ELF-1 (cell line): ENCODE results near the gene SREK1IP1.
"Not testable (repeated sequence)": the region's sequence is repeated elsewhere in the genome, so short reads cannot be mapped to it uniquely, and the experiment has no call there.

Source experiments
- DNase-seq: peaks from one replicate; pipeline ENCODE4 v3.0.0-alpha.2; 2016; ENCODE audit warnings: low read depth, low spot score

The SREK1IP1 gene

DNA sequence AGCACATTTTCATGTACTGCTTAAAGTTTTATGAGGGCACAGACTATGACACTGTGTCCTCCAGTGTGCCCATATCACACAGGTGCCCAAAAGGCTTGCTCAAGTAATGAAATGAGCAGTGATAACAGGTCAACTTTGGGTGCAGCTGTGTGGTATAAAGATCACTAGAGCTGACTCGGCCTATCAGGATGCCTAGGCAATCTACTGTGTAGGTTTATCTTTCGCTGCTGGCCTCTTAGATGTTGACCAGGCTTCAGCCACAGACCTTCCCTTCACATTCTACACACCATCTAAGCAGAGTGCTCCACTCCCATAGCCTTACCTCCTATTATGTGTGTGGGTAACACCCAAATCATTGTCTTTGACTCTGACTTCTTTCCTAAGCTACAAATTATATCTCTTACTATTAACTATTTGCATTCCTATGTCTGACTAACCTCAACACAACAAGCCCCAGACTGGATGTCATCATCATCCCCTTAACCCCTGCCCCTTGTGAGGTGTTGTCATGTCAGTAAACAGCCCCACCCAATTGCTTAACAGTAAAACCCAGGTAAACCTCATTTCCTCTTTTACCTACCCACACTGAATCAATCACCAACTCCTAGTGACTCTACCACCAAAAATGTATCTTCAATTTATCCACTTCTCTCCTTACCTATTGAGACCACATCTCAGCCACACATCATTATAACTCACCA lies 2.5 kb downstream of the SREK1IP1 start:
- DNase-seq: no peak

DNA sequence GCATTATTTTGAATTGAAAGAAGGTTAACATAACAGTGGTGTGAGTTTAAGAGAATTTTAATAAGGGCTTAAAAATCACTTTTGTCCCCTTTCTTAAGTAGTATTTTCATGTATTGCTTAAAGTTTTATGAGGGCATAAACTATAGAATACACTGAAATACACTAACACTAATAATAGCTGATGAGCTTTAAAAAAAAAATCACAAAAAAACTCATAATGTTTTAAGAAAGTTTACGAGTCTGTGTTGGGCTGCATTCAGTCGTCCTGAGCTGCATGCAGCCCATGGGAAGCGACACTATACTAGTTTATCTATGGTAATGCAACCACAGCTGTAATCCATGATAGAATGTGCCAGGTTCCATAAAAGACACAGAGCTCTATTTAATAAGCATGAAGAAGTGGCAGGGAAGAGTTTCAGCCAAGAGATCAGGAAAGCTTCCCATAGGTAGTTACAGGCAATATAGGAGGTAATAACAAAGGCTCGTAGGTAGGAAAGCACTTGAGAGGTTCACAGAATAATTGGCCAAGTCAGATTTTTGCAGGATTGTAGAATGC lies 4.5 kb downstream of the SREK1IP1 start:
- DNase-seq: no peak

DNA sequence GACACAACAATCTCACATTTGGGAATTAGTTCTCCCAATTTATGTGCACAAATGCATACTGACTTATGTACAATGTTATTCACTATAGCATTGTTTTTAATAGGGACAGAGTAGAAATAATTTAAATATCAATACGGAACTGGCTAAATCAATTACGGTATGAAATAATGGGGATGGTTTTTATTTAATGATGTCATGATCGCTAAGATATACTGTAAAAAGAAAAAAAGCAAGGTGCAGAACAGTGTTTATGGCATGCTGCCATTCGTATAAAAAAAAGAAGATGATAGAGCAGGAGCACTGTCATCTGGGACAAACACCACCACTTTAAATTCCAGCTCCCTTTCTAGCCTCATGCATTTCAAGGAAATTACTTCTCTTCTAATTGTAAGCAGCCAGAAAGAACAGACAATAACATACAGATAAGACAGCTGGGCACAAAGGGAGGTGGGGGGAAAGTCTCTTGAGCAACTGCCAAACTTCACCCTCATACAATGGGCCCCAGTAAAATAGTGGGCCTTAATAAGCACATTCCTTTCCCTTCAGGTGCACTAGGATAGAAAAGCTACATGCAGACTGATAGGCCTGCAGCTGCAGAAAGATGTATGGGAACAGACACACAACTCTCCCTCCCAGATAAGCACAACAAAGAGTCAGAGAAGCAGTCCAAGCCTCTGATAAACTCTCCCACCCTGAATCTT lies 8.4 kb downstream of the SREK1IP1 start:
- DNase-seq: peak; percentile 10

DNA sequence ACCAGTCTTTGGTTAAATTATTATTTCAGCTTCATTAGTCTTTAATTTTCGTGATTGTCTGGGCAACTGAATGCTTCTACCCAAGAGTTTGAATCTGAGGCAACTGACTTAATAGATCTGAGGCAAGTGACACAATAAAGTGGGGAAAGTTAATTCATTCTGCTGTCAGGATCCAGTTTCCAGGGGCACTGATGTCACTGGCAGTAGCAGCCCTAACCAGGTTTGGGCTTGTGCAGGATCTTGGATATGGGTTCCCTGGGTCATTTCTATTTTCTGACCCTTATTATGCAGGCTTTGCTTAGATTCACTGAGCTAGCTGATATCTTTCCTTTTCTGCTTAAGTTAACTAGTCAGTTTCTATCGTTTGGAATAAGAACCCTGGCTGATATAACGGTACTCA lies 9.6 kb downstream of the SREK1IP1 start:
- DNase-seq: no peak

DNA sequence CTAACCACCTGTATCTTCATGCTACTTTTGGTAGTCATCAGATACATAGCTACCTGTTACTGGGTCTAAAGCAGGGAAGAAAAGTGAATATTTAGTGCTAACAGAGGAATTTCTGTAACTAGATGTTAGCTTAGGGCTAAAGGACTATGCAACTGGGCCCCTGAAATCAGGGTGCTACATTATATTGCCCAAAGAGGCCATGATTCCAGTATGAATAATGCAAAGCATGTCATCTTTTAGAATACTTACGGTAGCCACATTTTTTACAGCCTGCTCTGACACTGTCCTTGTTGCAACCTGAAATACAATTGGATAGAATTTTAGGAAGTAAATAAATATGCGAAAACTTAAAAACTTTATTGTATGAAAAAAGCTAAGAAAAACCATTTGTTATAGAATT lies 14.4 kb downstream of the SREK1IP1 start:
- DNase-seq: no peak

DNA sequence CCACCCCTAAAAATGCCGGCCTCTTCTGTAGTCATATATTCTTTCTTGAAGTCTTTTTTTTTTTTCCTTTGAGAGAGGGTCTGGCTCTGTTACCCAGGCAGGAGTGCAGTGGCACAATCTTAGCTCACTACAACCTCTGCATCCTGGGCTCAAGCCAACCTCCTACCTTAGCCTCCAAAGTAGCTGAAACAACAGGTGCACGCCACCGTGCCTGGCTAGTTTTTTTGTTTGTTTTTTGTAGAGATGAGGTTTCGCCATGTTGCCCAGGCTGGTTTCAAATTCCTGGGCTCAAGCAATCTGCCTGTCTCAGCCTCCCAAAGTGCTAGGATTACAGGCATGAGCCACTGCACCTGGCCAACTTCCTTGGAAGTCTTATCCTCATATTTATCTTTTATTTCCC lies 19.1 kb downstream of the SREK1IP1 start:
- no peak for DNase-seq

DNA sequence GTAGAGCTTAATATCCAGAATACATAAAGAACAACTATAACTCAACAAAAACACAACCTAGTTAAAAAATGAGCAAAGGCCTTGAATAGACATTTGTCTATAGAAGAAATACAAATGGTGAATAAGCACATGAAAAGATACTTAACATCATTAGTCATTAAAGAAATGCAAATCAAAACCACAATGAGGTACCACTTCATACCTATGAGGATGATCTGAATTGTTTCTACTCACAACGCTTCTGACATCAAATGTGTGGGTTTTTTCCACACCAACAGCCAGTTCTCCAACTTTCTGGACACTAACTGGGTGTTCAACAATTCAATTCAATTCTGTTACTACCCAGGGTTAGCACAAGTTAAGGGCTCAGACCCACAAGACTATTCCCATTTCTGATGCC lies 22.0 kb downstream of the SREK1IP1 start:
- DNase-seq: no peak

DNA sequence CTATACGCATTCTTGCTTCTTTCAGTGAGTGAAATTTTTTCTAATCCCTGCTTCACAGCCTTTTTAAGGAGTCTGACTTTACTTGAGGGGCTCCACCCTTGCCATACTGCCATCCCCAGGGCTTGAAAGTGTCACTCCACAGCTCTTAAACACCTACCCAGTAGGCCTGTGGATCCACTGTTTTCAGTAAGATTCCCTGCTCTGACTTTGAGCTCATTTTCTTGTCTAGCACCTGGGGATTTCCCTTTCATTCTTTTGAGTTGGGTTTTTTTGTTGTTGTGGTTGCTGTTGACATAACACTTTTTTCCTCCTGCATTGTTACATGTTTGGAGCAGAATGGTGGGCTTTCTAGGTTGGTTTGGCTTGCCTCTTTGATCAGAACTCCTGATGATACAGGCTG lies 23.6 kb downstream of the SREK1IP1 start:
- DNase-seq: peak; percentile 57

DNA sequence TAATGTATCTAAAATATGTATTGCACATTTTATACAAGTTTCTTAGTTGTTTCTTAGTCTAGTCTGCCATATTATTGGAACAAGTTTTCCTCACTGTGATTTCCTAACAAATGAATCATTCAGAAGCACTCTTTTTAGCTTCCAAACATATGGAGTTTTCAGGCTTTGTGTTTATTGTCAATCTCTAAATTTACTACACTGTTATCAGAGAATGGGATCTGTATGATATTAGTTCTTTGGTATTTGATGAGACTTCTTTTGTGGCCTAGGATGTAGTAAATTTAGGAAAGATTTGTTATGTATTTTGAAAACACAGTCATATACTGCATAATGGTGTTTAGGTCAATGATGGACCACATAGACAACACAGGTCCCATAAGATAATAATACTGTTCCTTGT lies 25.7 kb downstream of the SREK1IP1 start:
- no peak for DNase-seq

DNA sequence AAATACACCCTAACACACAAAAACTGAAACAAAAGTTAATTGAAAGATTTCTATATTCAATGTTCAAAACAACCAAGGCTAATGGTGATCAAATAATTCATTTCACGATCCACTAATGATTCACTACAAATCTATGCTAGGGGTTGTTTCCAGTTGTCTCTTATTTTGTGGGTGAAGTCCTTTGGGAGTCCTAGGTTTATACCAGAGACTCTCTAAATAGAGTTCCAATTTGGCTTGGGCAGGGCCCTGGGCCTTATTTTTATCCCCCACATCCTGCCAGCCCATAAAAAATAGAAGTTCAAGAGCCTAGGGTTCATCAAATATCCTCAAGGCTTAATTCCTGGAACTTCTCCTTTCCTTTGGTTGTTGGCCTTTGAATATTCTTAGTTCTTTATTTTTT lies 26.1 kb downstream of the SREK1IP1 start:
- DNase-seq: no peak

DNA sequence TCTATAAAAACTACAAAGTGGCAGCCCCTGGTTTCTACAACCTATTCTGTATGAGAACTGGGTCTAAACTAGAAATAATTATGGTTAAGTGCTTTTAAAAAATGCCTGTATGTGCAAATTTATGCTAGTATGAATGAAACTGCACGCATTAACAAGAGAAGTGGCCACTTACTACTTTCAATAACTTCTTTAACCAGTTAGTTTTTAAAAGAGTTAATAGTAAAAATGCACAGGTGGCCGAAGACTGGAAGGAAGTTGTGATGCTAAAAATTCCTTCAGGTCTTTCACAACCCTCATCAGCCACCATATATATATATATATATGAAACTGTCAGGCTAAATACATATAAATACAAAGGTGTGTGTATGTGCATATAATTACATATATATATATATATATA lies 41.3 kb downstream of the SREK1IP1 start:
- no peak for DNase-seq

DNA sequence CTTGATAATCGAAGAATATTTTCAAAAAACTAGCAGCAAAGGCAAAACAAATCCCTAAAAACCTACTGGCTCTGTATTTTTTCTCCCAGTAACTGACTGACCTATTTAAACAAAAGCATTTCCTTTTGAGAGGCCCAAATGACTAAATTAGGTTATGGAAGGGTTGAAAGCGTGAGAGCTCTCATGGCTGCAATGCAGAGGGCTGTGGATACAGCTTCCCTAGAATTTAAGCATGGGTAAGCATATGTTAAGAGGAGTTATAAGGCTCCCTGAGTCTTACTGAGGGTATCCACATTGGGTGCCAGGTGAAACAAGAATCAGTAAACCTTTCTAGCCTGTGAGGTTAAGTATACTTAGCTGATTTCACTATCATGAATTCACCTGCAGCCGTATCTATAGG lies 45.9 kb downstream of the SREK1IP1 start:
- no peak for DNase-seq

DNA sequence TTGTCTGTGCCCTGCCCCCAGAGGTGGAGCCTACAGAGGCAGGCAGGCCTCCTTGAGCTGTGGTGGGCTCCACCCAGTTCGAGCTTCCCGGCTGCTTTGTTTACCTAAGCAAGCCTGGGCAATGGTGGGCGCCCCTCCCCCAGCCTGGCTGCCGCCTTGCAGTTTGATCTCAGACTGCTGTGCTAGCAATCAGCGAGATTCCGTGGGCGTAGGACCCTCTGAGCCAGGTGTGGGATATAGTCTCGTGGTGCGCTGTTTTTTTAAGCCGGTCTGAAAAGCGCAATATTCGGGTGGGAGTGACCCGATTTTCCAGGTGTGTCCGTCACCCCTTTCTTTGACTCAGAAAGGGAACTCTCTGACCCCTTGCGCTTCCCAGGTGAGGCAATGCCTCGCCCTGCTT lies 54.0 kb downstream of the SREK1IP1 start:
- DNase-seq: not testable (repeated sequence)

DNA sequence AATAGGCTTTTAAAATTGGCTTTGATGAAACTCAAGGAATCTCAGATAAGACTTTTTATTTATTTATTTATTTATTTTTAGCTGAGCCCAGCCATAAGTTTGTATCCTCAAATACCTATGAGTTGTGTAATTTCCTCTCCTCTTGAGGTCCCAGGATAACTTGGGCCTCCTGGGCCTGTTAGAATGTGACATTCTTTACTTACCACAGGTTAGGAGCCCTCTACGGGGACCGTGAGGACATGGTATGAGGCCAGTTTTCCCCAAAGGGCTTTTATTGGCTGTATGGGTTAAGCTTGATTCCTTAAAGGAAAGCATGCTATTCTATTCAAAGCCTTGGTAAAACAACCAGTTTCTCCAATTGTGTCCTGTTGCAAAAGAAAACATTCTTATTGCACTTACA lies 61.3 kb downstream of the SREK1IP1 start:
- DNase-seq: no peak

DNA sequence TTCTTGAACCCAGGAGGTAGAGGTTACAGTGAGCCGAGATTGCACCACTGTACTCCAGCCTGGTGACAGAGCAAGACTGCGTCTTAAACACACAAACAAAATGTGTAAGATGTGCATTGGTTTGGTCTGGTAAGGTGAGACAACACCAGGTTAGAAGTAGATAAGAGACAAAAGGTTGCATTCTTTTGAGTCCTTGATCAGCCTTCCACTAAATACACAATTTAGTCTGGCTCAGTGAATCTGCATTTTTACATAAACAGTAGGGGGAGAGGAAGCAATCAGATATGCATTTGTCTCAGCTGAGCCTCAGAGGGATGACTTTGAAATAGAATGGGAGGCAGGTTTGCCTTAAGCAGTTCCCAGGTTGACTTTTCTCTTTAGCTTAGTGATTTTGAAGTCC lies 62.4 kb downstream of the SREK1IP1 start:
- DNase-seq: peak; percentile 31

DNA sequence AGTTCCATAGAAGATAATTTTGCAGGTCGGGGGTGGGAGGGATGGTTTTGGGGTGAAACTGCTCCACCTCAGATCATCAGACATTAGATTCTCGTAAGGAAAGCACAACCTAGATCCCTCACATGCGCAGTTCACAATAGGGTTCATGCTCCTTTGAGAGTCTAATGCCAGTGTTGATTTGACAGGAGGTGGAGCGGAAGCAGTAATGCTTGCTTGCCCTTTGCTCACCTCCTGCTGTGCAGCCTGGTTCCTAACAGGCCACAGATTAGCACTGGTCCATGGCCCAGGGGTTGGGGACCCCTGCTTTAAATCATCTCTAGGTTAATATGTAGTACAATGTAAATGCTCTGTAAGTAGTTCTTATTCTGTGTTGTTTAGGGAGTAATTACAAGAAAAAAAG lies 67.7 kb downstream of the SREK1IP1 start:
- DNase-seq: no peak

DNA sequence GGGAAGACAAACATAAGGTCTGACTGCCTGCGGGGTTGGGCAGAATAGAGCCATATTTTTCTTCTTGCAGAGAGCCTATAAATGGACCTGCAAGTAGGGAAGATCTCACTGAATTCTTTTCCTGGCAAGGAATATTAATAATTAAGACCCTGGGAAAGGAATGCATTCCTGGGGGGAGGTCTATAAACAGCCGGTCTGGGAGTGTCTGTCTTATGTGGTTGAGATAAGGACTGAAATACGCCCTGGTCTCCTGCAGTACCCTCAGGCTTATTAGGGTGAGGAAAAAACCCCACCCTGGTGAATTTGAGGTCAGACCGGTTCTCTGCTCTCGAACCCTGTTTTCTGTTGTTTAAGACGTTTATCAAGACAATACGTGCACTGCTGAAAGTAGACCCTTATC lies 72.1 kb downstream of the SREK1IP1 start:
- not testable (repeated sequence) for DNase-seq

DNA sequence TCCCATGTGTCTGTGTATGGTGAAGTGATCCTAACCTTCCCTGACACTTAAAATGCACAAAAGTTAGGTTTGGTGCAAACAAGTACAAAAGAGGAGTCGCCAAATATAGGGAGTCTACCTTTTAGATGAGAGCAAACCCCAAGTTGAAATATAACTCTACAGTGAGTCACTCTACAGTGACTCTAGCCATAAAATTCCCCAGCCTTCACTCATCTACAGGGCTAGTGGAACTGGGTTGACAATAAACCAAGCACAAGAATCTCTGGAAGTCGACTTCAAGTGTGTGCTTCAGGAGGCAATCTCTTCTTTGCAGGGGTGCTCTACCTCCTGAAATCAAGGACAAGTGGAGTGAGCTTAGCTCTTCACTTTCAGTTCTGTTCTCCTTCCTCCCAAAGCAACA lies 74.9 kb downstream of the SREK1IP1 start:
- no peak for DNase-seq

DNA sequence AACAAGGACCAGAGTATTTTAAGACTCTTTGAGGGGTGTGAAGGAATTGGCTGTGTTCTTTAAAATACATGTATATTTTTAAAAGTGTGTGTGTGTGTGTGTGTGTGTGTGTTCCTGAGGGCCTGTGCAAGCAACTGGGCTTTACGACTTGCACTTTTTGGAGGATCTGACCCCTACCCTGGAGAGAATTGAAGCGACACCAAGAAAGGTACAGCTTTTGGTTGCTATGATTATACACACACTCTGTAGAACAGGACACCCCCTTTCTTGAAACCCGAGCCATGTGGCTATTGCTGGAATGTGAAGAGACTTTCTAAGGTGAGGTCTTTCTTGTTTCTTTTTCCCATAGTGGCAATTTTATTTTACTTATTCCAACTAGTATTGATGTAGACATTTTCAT lies 77.2 kb downstream of the SREK1IP1 start:
- DNase-seq: no peak

DNA sequence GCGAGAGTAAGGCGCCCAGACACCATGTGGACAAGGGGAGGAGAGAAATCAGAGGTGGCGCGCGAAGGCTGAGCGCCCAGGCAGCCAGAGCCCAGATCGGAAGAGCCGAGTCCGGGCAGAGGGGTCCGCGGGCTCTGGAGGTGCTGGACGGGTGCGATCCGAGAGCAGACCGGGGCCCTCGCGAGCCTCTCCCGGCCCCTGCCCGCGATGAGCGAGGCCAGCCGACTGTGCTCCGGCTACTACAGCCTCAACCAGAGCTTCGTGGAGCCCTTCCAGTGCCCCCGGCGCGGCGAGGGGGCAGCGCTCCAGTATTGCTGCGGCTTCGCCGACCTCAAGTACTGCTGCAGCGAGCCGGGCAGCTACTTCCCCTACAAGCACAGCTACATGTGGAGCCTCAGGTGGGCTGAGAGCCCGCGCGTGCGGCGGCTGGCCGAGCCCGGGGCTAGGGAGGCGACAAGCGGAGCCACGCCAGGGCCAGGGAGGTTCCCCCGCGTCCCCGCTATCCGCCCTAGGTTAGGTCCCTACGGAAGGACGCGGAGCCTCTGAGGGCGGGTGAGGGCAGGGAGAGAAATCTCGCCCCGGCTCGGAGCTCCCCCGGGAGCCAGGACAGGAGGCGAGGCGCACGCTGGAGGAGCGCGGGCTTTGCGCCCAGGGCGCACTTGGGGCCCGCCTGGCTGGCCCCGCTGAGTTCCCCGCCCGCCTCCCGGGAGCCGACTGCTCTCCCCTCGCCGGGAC lies 77.9 kb downstream of the SREK1IP1 start, which contains the start of gene SHISAL2B:
TSS of gene SHISAL2B (plus strand) at position 87 of the 735 bp plus-strand sequence. CDS start at position 208, 121 bp downstream.
- peak; percentile 86 for DNase-seq

DNA sequence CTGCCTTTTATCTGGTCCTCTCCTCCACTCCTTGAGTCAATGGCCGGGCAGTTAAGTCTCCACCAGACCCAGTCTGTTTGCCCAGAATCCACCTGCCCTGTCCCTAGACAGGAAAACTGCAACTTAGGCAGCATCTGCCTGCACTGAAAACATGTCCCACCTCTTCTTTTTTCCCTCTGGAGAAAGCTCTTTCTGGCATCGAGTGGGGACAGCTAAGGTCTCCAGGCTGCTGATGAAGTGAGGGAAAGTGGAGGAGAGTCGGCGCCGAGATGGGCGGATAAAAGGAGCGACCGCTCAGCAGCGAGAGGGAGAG lies 78.4 kb downstream of the SREK1IP1 start:
- DNase-seq: no peak

DNA sequence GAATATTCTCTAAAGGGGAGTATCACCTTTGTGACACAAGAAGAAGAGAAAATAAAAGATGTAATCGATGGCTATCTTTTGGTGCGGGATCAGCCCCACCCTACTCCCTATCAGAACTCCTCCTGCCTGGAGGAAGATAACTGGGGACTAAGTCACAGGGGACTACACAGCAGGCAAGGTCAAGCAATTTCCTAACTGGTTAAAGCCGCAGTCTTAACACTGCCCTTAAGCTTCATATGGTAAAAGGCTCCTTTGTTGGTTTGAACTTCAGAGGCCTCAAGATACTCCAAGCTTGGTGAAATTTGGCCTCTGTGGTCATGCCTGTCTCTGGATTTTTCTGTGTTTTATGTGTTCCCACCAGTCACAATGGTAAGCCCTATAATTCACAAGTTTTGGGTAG lies 79.5 kb downstream of the SREK1IP1 start:
- DNase-seq: no peak

DNA sequence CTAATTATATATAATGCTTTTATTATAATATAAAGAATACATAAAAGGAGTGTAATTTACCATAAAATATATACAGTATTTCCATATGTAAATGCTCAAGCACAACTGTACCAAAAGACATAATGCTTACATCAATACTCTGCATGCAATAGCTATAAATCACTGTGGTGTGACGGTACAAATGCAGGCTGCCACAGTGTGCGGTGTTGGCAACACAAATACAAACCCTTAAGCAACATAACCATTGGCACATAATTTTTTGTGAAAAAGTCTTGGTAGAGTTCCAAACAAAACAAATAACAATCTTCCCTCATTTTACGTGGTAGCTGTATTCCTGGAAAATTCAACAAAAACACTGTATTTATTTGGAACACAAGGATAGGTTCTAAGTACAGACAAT lies 80.1 kb downstream of the SREK1IP1 start:
- no peak for DNase-seq
